GM13976 (cell line): Measurements from ENCODE around the gene CHTOP.
A peak's percentile ranks its signal among the peaks of the same experiment; 100 is the strongest.

Experiments
- DNase-seq: peaks from one replicate; pipeline ENCODE4 v3.0.0; 2012; ENCODE audit warnings: low spot score
- CTCF ChIP-seq: IDR thresholded peaks from 2 replicates; pipeline ENCODE4 v1.5.1; 2012; ENCODE audit warnings: borderline replicate concordance, mild to moderate bottlenecking; ENCODE audit not compliant: insufficient read depth; ENCODE audit errors: extremely low read depth, missing control alignments, control extremely low read depth
- in situ Hi-C: fragments of 300-500 bp; cut with MboI; formaldehyde crosslinking; loops from one replicate; pipeline ENCODE4 v1.12.0; 2022; ENCODE audit warnings: low sequenced_read_pairs, mixed read lengths, inconsistent platforms; ENCODE audit not compliant: unreplicated experiment

The CHTOP gene

GRCh38 chr1:153626904-153627714, 6.8 kb upstream of the CHTOP start, which contains the start of gene S100A13:
Gene S100A13, minus strand, starts transcription at chr1:153627505. Its CDS starts 1,033 bp downstream, at chr1:153626472.
- DNase-seq = peak; percentile 85
- in situ Hi-C loops = no loop called here
- peak; percentile 54 for TF ChIP-seq CTCF

DNA sequence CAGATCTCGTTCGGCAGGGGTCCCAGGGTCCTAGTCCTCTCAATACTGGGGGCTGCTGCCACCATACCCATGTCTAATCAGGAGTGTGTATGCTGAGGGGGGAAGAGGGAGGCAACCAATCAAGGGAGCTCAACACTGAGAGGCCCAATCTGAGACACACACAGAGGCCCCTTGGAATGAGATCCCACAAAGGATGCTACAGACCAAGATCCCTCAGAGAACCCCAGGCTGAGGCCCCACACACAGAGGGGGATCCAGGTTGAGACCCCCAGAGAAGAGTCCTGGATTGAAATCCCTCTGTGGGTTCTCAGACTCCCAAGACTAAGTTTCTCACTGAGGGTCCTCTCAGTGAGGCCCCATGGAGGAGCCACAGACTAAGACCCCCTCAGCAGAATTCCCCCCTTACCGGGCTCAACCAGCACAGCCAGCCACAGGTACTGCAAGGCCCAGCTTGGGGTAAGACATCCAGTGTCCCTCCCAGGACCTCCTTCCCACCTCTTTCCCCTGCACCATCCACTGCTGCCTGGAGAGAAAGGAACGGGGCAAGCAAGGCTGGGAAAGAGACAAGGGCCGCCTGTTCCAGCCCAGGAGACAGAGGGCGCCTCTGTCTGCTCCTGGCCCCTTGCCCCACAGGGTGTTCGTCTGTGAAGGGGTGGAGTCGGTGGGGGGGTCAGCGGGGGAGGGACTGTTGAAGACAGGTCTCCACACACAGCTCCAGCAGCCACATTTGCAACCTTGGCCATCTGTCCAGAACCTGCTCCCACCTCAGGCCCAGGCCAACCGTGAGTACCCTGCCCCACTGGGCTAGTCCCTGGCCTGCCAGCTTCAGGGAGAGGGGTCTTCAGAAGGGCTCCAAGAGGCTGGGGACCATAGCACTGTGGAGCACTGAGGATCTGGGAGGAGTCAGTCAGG, 5.9 kb upstream of the CHTOP start, which contains the start of gene S100A1:
Gene S100A1, plus strand, starts transcription at position 720 of the 912 bp plus-strand sequence. CDS start 2,088 bp downstream, outside the sequence.
- DNase-seq = no peak
- in situ Hi-C loops = no loop called here
- TF ChIP-seq CTCF = no peak

GRCh38 chr1:153628638-153629342, 5.1 kb upstream of the CHTOP start:
- in situ Hi-C loops = no loop called here
- DNase-seq = no peak
- no peak for TF ChIP-seq CTCF

GRCh38 chr1:153629343-153629665, 4.6 kb upstream of the CHTOP start:
- DNase-seq = no peak
- no peak for TF ChIP-seq CTCF
- in situ Hi-C loops = no loop called here

DNA sequence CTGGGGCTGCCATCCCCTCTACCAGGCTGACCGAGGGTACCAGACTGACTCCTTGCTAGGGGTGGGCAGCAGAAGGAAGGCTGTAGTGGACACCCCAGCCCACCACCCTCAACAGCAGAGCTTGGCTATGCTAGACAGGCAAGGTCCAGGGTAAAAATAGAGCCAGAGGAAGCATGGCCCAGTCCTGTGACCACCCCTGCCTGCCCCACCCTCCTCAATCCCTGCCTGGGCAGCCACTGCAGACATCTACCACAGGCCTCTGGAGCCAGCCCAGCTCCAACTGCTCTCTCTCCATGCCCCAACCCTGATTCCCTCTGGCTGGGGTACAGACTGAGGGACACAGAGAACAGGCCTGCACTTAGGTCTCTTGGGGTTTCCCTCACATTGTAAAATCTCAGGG, 3.9 kb upstream of the CHTOP start:
- DNase-seq = no peak
- TF ChIP-seq CTCF = no peak
- in situ Hi-C loops = no loop called here

DNA sequence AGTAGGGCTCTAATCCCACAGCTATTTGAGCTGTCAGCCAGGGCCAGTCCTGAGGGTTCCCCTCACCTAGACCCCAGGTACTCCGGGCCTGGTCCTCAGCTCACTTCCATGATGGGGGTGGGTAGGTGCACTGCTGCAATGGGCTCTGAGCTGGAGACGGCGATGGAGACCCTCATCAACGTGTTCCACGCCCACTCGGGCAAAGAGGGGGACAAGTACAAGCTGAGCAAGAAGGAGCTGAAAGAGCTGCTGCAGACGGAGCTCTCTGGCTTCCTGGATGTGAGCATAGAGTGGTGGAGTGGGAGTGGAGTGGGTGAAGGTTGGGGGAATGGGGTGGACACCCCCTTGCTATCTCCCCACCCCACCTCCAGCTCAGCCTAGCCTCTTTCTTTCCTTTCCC, 3.5 kb upstream of the CHTOP start:
- DNase-seq = no peak
- no peak for TF ChIP-seq CTCF
- in situ Hi-C loops = no loop called here
